H9 (cell line): ENCODE measurements around the gene HRAS. TPM values are rescaled to one million over a fixed set of nuclear protein-coding genes. Genes with fewer than 3 reads are reported as not detected.
A peak's percentile ranks its signal among the peaks of the same experiment; 100 is the strongest.

ENCODE experiments used
- DNase-seq: peaks from one replicate; pipeline ENCODE4 v3.0.0-alpha.2; 2017
- H2AFZ ChIP-seq: one replicate; pipeline ENCODE4 v1.6.1; 2013; ENCODE audit warnings: mild to moderate bottlenecking, low read length, control low read depth, moderate library complexity
- H2AK5ac ChIP-seq: 2 replicates; pipeline ENCODE4 v1.6.1; 2013; ENCODE audit warnings: low read length, control low read depth, mixed read lengths; ENCODE audit not compliant: insufficient read length
- H2BK120ac ChIP-seq: one replicate; pipeline ENCODE4 v1.6.1; 2013; ENCODE audit warnings: low read depth, mild to moderate bottlenecking, low read length, control low read depth, inconsistent platforms; ENCODE audit not compliant: poor library complexity, severe bottlenecking
- H2BK12ac ChIP-seq: 2 replicates; pipeline ENCODE4 v1.6.1; 2013; ENCODE audit warnings: low read length, control low read depth, mixed read lengths, low read depth; ENCODE audit not compliant: insufficient read length
- H2BK15ac ChIP-seq: 2 replicates; pipeline ENCODE4 v1.6.1; 2013; ENCODE audit warnings: low read depth, low read length, control low read depth
- H2BK20ac ChIP-seq: one replicate; pipeline ENCODE4 v1.6.1; 2013; ENCODE audit warnings: low read depth, mild to moderate bottlenecking, low read length, control low read depth, inconsistent platforms; ENCODE audit not compliant: poor library complexity, severe bottlenecking
- H2BK5ac ChIP-seq: 2 replicates; pipeline ENCODE4 v1.6.1; 2013; ENCODE audit warnings: low read length, control low read depth, mixed read lengths; ENCODE audit not compliant: insufficient read length
- H3K14ac ChIP-seq: 2 replicates; pipeline ENCODE4 v1.6.1; 2013; ENCODE audit warnings: low read length, control low read depth; ENCODE audit not compliant: insufficient read depth
- H3K18ac ChIP-seq: 2 replicates; pipeline ENCODE4 v1.6.1; 2013; ENCODE audit warnings: low read depth, mild to moderate bottlenecking, mixed read lengths, low read length, control low read depth; ENCODE audit not compliant: insufficient read length
- H3K23ac ChIP-seq: 2 replicates; pipeline ENCODE4 v1.6.1; 2013; ENCODE audit warnings: low read length, control low read depth, mixed read lengths, low read depth; ENCODE audit not compliant: insufficient read length
- H3K23me2 ChIP-seq: 2 replicates; pipeline ENCODE4 v1.6.1; 2013; ENCODE audit warnings: low read depth, mild to moderate bottlenecking, mixed read lengths, low read length, control low read depth; ENCODE audit not compliant: insufficient read length, poor library complexity, severe bottlenecking
- H3K27ac ChIP-seq: 2 replicates; pipeline ENCODE4 v1.5.1; 2013; ENCODE audit warnings: low read length, control low read depth, mixed read lengths, low read depth; ENCODE audit not compliant: insufficient read length
- H3K27me3 ChIP-seq: 2 replicates; pipeline ENCODE4 v1.6.1; 2013; ENCODE audit warnings: low read length, control low read depth, inconsistent platforms; ENCODE audit not compliant: insufficient read depth
- H3K4ac ChIP-seq: 2 replicates; pipeline ENCODE4 v1.6.1; 2013; ENCODE audit warnings: low read depth, mild to moderate bottlenecking, control low read depth, inconsistent platforms, low read length, moderate library complexity
- H3K4me1 ChIP-seq: 2 replicates; pipeline ENCODE4 v1.6.1; 2013; ENCODE audit warnings: low read length, control low read depth, inconsistent platforms; ENCODE audit not compliant: insufficient read depth
- H3K4me2 ChIP-seq: 2 replicates; pipeline ENCODE4 v1.6.1; 2013; ENCODE audit warnings: low read length, control low read depth, mixed read lengths; ENCODE audit not compliant: insufficient read length, insufficient read depth
- H3K56ac ChIP-seq: 2 replicates; pipeline ENCODE4 v1.6.1; 2013; ENCODE audit warnings: low read depth, mild to moderate bottlenecking, mixed read lengths, low read length, control low read depth; ENCODE audit not compliant: insufficient read length
- H3K79me1 ChIP-seq: 2 replicates; pipeline ENCODE4 v1.6.1; 2013; ENCODE audit warnings: low read depth, mild to moderate bottlenecking, moderate library complexity, low read length, control low read depth, inconsistent platforms; ENCODE audit not compliant: insufficient read depth, poor library complexity, severe bottlenecking
- H3K79me2 ChIP-seq: 2 replicates; pipeline ENCODE4 v1.6.1; 2013; ENCODE audit warnings: low read length, control low read depth, inconsistent platforms; ENCODE audit not compliant: insufficient read depth
- H3K9ac ChIP-seq: 2 replicates; pipeline ENCODE4 v1.6.1; 2013; ENCODE audit warnings: low read length, control low read depth, mixed read lengths; ENCODE audit not compliant: insufficient read length; ENCODE audit errors: extremely low read depth
- H3K9me3 ChIP-seq: one replicate; pipeline ENCODE4 v1.6.1; 2013; ENCODE audit warnings: low read depth, low read length, inconsistent platforms; ENCODE audit not compliant: control insufficient read depth
- H3T11ph ChIP-seq: one replicate; pipeline ENCODE4 v1.6.1; 2013; ENCODE audit warnings: mild to moderate bottlenecking, low read length, control low read depth, inconsistent platforms
- H4K20me1 ChIP-seq: one replicate; pipeline ENCODE4 v1.6.1; 2013; ENCODE audit not compliant: control insufficient read depth, insufficient read length, insufficient read depth
- H4K5ac ChIP-seq: 2 replicates; pipeline ENCODE4 v1.6.1; 2013; ENCODE audit warnings: low read depth, mild to moderate bottlenecking, mixed read lengths, low read length, control low read depth; ENCODE audit not compliant: insufficient read length
- H4K8ac ChIP-seq: replicated peaks from 2 replicates; pipeline ENCODE4 v1.6.1; 2013; ENCODE audit warnings: low read length, control low read depth, mixed read lengths, low read depth; ENCODE audit not compliant: insufficient read length
- H4K91ac ChIP-seq: 2 replicates; pipeline ENCODE4 v1.6.1; 2013; ENCODE audit warnings: low read depth, mild to moderate bottlenecking, moderate library complexity, mixed read lengths, low read length, control low read depth; ENCODE audit not compliant: insufficient read length
- H3K27ac Mint-ChIP-seq, 3 experiments: 2 replicates in 2 of 3; 3 replicates in 1 of 3; pipeline ENCODE4 v1.8.0; 2020 to 2021; ENCODE audit warnings: mixed read lengths in 3 of 3, mild to moderate bottlenecking in 1 of 3, moderate library complexity in 1 of 3
- H3K27me3 Mint-ChIP-seq: 2 replicates; pipeline ENCODE4 v1.8.0; 2021; ENCODE audit warnings: low read depth, mild to moderate bottlenecking, moderate library complexity, mixed read lengths
- H3K36me3 Mint-ChIP-seq, 3 experiments: 2 replicates in 2 of 3; 3 replicates in 1 of 3; pipeline ENCODE4 v1.8.0; 2020 to 2021; ENCODE audit warnings: low read depth in 3 of 3, mixed read lengths in 3 of 3; ENCODE audit not compliant: insufficient read depth in 1 of 3
- H3K4me1 Mint-ChIP-seq, 2 experiments: 2 replicates each; pipeline ENCODE4 v1.8.0; 2020; ENCODE audit warnings: mixed read lengths in 2 of 2
- H3K4me3 Mint-ChIP-seq, 2 experiments: 2 replicates in 1 of 2; 3 replicates in 1 of 2; pipeline ENCODE4 v1.8.0; 2020 to 2021; ENCODE audit warnings: mild to moderate bottlenecking in 2 of 2, mixed read lengths in 2 of 2, moderate library complexity in 1 of 2
- H3K9me3 Mint-ChIP-seq, 2 experiments: 2 replicates in 1 of 2; 3 replicates in 1 of 2; pipeline ENCODE4 v1.8.0; 2020; ENCODE audit warnings: mild to moderate bottlenecking in 2 of 2, mixed read lengths in 2 of 2, moderate library complexity in 1 of 2
- WGBS: extraction: QIAGEN DNeasy Blood & Tissue Kit; methylation state at CpG from one replicate; pipeline ENCODE4 v1.1.7; 2013; ENCODE audit warnings: missing lambda C conversion rate, low lambda C conversion rate, mixed read lengths; ENCODE audit not compliant: insufficient read length; ENCODE audit errors: extremely low coverage; 5-methylcytosine and 5-hydroxymethylcytosine counted together
- total RNA-seq: library from RNA; stranded (reverse); gene quantifications from 2 replicates; pipeline ENCODE4 v1.2.1, GENCODE V29; 2021
- TF ChIP-seq, protein P1 (sequence below): fragments of 200-600 bp; sonication (generic); conservative IDR thresholded peaks from 3 replicates; pipeline ENCODE4 v1.8.0; 2021; ENCODE audit warnings: antibody characterized with exemption, mild to moderate bottlenecking

The HRAS gene
- total RNA-seq, 1 experiment from 2014 or later, result 61.8 TPM

DNA sequence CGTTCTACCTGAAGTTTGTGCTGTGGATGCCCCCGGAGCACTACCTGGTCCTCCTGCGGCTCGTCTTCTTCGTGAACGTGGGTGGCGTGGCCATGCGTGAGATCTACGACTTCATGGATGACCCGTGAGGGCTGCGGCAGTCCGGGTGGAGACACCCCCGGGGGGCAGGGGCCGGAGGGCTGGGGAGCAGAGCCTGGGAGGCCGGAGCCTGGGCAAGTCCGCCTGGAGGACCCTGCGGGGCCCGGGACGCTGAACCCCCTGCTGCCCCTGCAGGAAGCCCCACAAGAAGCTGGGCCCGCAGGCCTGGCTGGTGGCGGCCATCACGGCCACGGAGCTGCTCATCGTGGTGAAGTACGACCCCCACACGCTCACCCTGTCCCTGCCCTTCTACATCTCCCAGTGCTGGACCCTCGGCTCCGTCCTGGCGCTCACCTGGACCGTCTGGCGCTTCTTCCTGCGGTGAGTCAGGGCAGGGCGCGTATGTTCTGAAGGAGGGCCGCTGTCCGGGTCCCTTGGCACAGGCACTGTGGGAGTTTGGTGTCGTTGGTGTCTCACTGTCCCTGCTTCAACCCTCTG, 45.7 kb downstream of the HRAS start:
- Mint-ChIP-seq H3K36me3 (peaks cover 5 to 23% (median 21%) of the 10 kb centered on the region in 3 experiments), H3K9me3 (no peaks in the 10 kb centered on the region), H3K4me1 (no peaks in the 10 kb centered on the region), H3K27ac (no peak overlapping the region), H3K4me3 (no peak overlapping the region), H3K27me3 (no peaks in the 10 kb centered on the region; the same call in 1 of the 2 replicates)
- Histone ChIP-seq H3K27ac (no peak overlapping the region), H2BK120ac (no peak overlapping the region), H3K79me1 (no peaks in the 10 kb centered on the region), H2BK5ac (no peak overlapping the region), H4K91ac (no peak overlapping the region), H4K5ac (no peak overlapping the region), H3K4me1 (no peaks in the 10 kb centered on the region), H2AK5ac (no peak overlapping the region), H2BK12ac (no peak overlapping the region), H3K9me3 (no peaks in the 10 kb centered on the region), H3K9ac (no peak overlapping the region), H2BK15ac (no peak overlapping the region), H3K4ac (no peak overlapping the region), H3T11ph (no peak overlapping the region), H3K14ac (no peak overlapping the region), H4K20me1 (no peaks in the 10 kb centered on the region), H3K18ac (no peak overlapping the region), H3K4me2 (no peak overlapping the region), H2AFZ (no peak overlapping the region), H2BK20ac (no peak overlapping the region), H3K56ac (no peak overlapping the region), H3K27me3 (no peaks in the 10 kb centered on the region), H3K23ac (no peak overlapping the region), H3K23me2 (no peaks in the 10 kb centered on the region), H3K79me2 (no peaks in the 10 kb centered on the region; the same call in 1 of the 2 replicates), H4K8ac (no peak overlapping the region)
- TF ChIP-seq, protein P1, sequence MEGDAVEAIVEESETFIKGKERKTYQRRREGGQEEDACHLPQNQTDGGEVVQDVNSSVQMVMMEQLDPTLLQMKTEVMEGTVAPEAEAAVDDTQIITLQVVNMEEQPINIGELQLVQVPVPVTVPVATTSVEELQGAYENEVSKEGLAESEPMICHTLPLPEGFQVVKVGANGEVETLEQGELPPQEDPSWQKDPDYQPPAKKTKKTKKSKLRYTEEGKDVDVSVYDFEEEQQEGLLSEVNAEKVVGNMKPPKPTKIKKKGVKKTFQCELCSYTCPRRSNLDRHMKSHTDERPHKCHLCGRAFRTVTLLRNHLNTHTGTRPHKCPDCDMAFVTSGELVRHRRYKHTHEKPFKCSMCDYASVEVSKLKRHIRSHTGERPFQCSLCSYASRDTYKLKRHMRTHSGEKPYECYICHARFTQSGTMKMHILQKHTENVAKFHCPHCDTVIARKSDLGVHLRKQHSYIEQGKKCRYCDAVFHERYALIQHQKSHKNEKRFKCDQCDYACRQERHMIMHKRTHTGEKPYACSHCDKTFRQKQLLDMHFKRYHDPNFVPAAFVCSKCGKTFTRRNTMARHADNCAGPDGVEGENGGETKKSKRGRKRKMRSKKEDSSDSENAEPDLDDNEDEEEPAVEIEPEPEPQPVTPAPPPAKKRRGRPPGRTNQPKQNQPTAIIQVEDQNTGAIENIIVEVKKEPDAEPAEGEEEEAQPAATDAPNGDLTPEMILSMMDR, result no peak
- WGBS, result no CpG with 5 or more reads among the region's 37 CpGs
- DNase-seq, result peak; percentile 21
